Endothelial cell of umbilical vein (primary cell): ENCODE measurements around the gene HOXA4. TPM values are rescaled to one million over a fixed set of nuclear protein-coding genes. Genes with fewer than 3 reads are reported as not detected.

Experiments used
- BruUV-seq: library from RNA; stranded (reverse); fragments of 400-500 nt; replicated peaks from 2 replicates; lab custom pipeline; 2021; lab: Mats Ljungman, UMichigan
- CTCF ChIA-PET: fragments of 300-600, 350-600 bp; sonication (Branson Sonifier 250); formaldehyde crosslinking; loops from one replicate; lab custom pipeline; 2021; ENCODE audit warnings: antibody characterized with exemption, inconsistent platforms; lab: Charles Lee
- POLR2A ChIA-PET: fragments of 300-600, 350-600 bp; sonication (Branson Sonifier 250); formaldehyde crosslinking; loops from one replicate; lab custom pipeline; 2021; ENCODE audit warnings: antibody characterized with exemption, inconsistent platforms; lab: Charles Lee
- DNase-seq: peaks from one replicate; pipeline ENCODE4 v3.0.0-alpha.2; 2011; ENCODE audit warnings: low read depth, low spot score
- FAIRE-seq: peaks from 2 replicates; lab custom pipeline; 2011; peaks lifted over from hg19 to GRCh38; lab: Jason Lieb, UNC
- H2AFZ ChIP-seq: 2 replicates; pipeline ENCODE4 v1.6.0; 2012; ENCODE audit warnings: low read depth, low read length, control low read depth, inconsistent platforms
- H3K27ac ChIP-seq: 2 replicates; pipeline ENCODE4 v1.5.1; 2011; ENCODE audit warnings: low read depth, mild to moderate bottlenecking, control low read depth, low read length, moderate library complexity; ENCODE audit not compliant: insufficient read depth
- H3K27me3 ChIP-seq, 2 experiments: 2 replicates each; pipeline versions ENCODE4 v1.6.0 to v1.6.1; 2011; ENCODE audit warnings: low read length in 2 of 2, mixed read lengths in 1 of 2; ENCODE audit not compliant: control insufficient read depth in 2 of 2, insufficient read depth in 2 of 2
- H3K36me3 ChIP-seq, 2 experiments: 2 replicates in 1 of 2; 3 replicates in 1 of 2; pipeline ENCODE4 v1.5.1; 2011; ENCODE audit warnings: low read length in 2 of 2, mild to moderate bottlenecking in 1 of 2, moderate library complexity in 1 of 2; ENCODE audit not compliant: control insufficient read depth in 2 of 2, insufficient read depth in 2 of 2; ENCODE audit errors: extremely low read depth in 1 of 2
- H3K4me1 ChIP-seq: 3 replicates; pipeline ENCODE4 v1.5.1; 2011; ENCODE audit warnings: mild to moderate bottlenecking, low read length; ENCODE audit not compliant: control insufficient read depth, insufficient read depth; ENCODE audit errors: extremely low read depth
- H3K4me2 ChIP-seq: 2 replicates; pipeline ENCODE4 v1.6.1; 2011; ENCODE audit warnings: low read length, control low read depth, mixed read lengths; ENCODE audit not compliant: insufficient read depth
- H3K4me3 ChIP-seq, 3 experiments: fragments of 200-600 bp in 1 of 3; sonication (generic), shearing (Covaris generic) in 1 of 3; replicated peaks in 1 of 3; 2 replicates each; pipeline ENCODE4 v1.5.1; 2011 to 2016; ENCODE audit warnings: control low read depth in 3 of 3, low read length in 3 of 3, mild to moderate bottlenecking in 2 of 3, inconsistent platforms in 1 of 3, low read depth in 1 of 3, moderate library complexity in 1 of 3; ENCODE audit not compliant: insufficient read depth in 1 of 3
- H3K79me2 ChIP-seq: 2 replicates; pipeline ENCODE4 v1.6.0; 2012; ENCODE audit warnings: low read length, inconsistent platforms; ENCODE audit not compliant: control insufficient read depth, insufficient read depth
- H3K9ac ChIP-seq: replicated peaks from 2 replicates; pipeline ENCODE3; 2011; ENCODE audit warnings: low read length, control low read depth; ENCODE audit not compliant: insufficient read depth; ENCODE audit errors: extremely low read depth
- H3K9me1 ChIP-seq: replicated peaks from 3 replicates; pipeline ENCODE4 v1.6.0; 2011; ENCODE audit warnings: mild to moderate bottlenecking, low read length; ENCODE audit not compliant: control insufficient read depth, insufficient read depth; ENCODE audit errors: extremely low read depth
- H3K9me3 ChIP-seq: replicated peaks from 2 replicates; pipeline ENCODE4 v1.5.1; 2012; ENCODE audit warnings: low read length, inconsistent platforms; ENCODE audit not compliant: control insufficient read depth, insufficient read depth
- H4K20me1 ChIP-seq: replicated peaks from 2 replicates; pipeline ENCODE3; 2011; ENCODE audit warnings: mild to moderate bottlenecking, low read length; ENCODE audit not compliant: control insufficient read depth, insufficient read depth; ENCODE audit errors: extremely low read depth
- CTCF ChIP-seq, 2 donors: IDR thresholded peaks; 1 replicate in 1 of 2; 2 replicates in 1 of 2; pipeline ENCODE4 v1.5.1; 2011; ENCODE audit warnings: low read length in 2 of 2, mild to moderate bottlenecking in 2 of 2, moderate library complexity in 2 of 2, control low read depth in 1 of 2, inconsistent platforms in 1 of 2, low read depth in 1 of 2; ENCODE audit not compliant: insufficient read depth in 1 of 2; ENCODE audit errors: extremely low read depth in 1 of 2
- EZH2 ChIP-seq: IDR thresholded peaks from 2 replicates; pipeline ENCODE4 v1.6.1; 2012; ENCODE audit warnings: borderline replicate concordance, low read depth, mild to moderate bottlenecking, moderate library complexity, low read length, inconsistent platforms; ENCODE audit not compliant: severe bottlenecking
- FOS ChIP-seq: IDR thresholded peaks from 2 replicates; pipeline ENCODE4 v1.6.1; 2011; ENCODE audit warnings: mild to moderate bottlenecking, low read length, moderate library complexity, borderline replicate concordance; ENCODE audit not compliant: insufficient read depth
- GATA2 ChIP-seq: IDR thresholded peaks from 2 replicates; pipeline ENCODE4 v1.7.0; 2011; ENCODE audit warnings: low read depth, mild to moderate bottlenecking, moderate library complexity, mixed read lengths, low read length; ENCODE audit not compliant: insufficient read length, insufficient read depth
- JUN ChIP-seq: IDR thresholded peaks from 2 replicates; pipeline ENCODE4 v1.6.1; 2011; ENCODE audit warnings: borderline replicate concordance, low read depth; ENCODE audit not compliant: insufficient read length, insufficient read depth
- MAX ChIP-seq: IDR thresholded peaks from 2 replicates; pipeline ENCODE4 v1.6.1; 2011; ENCODE audit not compliant: insufficient read depth, insufficient read length
- MYC ChIP-seq: IDR thresholded peaks from one replicate; pipeline ENCODE4 v1.6.1; 2011; ENCODE audit warnings: mild to moderate bottlenecking, low read depth, low read length
- POLR2A ChIP-seq: IDR thresholded peaks from 2 replicates; pipeline ENCODE4 v1.6.1; 2012; ENCODE audit warnings: low read depth, mild to moderate bottlenecking, control low read depth, low read length
- POLR2AphosphoS5 ChIP-seq: IDR thresholded peaks from 2 replicates; pipeline ENCODE4 v1.6.1; 2012; ENCODE audit warnings: low read depth, mild to moderate bottlenecking, control low read depth, low read length, moderate library complexity; ENCODE audit not compliant: insufficient read depth
- dilution Hi-C: fragments of 300-500 bp; cut with MboI; formaldehyde crosslinking; loops from one replicate; pipeline ENCODE4 v1.15.0; 2019; ENCODE audit warnings: low sequenced_read_pairs; ENCODE audit not compliant: extremely low pct_ligation_motif_present
- intact Hi-C: fragments of 100-400 bp; cut with micrococcal nuclease; formaldehyde crosslinking; loops from one replicate; pipeline ENCODE4 v1.10.0; 2022
- polyA plus RNA-seq, 4 experiments: library from polyadenylated mRNA; depleted of rRNA in 3 of 4; stranded (reverse) in 3 of 4; unstranded in 1 of 4; fragments of >200 nt; gene quantifications; 2 replicates each; pipeline versions ENCODE4 v1.2.1 to v1.2.3, GENCODE V29; 2011 to 2012; ENCODE audit warnings: missing spikeins in 1 of 4
- total RNA-seq: library from RNA; stranded (reverse); gene quantifications from 2 replicates; pipeline ENCODE4 v1.2.3, GENCODE V29; 2021

The HOXA4 gene
- total and polyA plus RNA-seq, 2 donors (not counting 3 experiments of a cell fraction or from before 2014, with no cell fraction given), result 4.9 to 8.1 TPM

GRCh38 chr7:27119412-27119911 lies 11.1 kb downstream of the HOXA4 start:
- TF ChIP-seq GATA2 (no peak), MAX (no peak), JUN (no peak), CTCF (IDR thresholded peaks at IDR 0.05; ENCODE audit: extremely low read depth in 1 of 2, insufficient read depth in 1 of 2, low read depth in 1 of 2, low read length in 2 of 2) (no peak), FOS (no peak), POLR2AphosphoS5 (no peak), POLR2A (no peak), EZH2 (no peak), MYC (no peak)
- Histone ChIP-seq H3K27me3 (no peaks in the 10 kb centered on the region), H3K4me2 (peak overlapping the region; percentile 97), H4K20me1 (no peaks in the 10 kb centered on the region), H3K9me1 (no peaks in the 10 kb centered on the region), H3K4me1 (peaks cover 83% of the 10 kb centered on the region), H2AFZ (no peak overlapping the region), H3K9me3 (no peaks in the 10 kb centered on the region), H3K79me2 (peaks cover 91% of the 10 kb centered on the region), H3K36me3 (no peaks in the 10 kb centered on the region), H3K4me3 (no peak overlapping the region), H3K9ac (no peak overlapping the region), H3K27ac (peak overlapping the region; percentile 96)
- POLR2A ChIA-PET, result interaction anchor here (1.2 to 1.8 kb wide), 4 partner anchors 8 to 31 kb away, joined by 3 to 5 read pairs (median 3); no protein-coding TSS in a partner anchor
- dilution Hi-C loops, result no loop called here
- peak; percentile 48 for DNase-seq
- intact Hi-C loops, result loop anchor here (2.0 to 10.0 kb wide), 2 partner anchors 49 to 965 kb away; partner anchors contain the start of gene NFE2L3
- no TSS peak for BruUV-seq
- FAIRE-seq, result peak; percentile 53
- CTCF ChIA-PET, result interaction anchor here (0.9 to 9.1 kb wide), 8 partner anchors 9 to 437 kb away, joined by 3 to 70 read pairs (median 7); partner anchors contain the start of gene HOXA5
